K562 (cell line): Measurements from ENCODE around the gene RNPEPL1. TPM values are rescaled to one million over a fixed set of nuclear protein-coding genes. Genes with fewer than 3 reads are reported as not detected.

Experiments
- CTCFL ChIP-seq: IDR thresholded peaks from 2 replicates; pipeline ENCODE4 v1.6.1; 2011; ENCODE audit warnings: borderline replicate concordance, low read depth, mild to moderate bottlenecking, moderate library complexity, low read length; ENCODE audit not compliant: insufficient read depth, poor library complexity, severe bottlenecking
- FIP1L1 ChIP-seq: fragments of 200-400 bp; formaldehyde crosslinking; IDR thresholded peaks from 2 replicates; pipeline ENCODE4 v1.6.1; 2018; ENCODE audit warnings: mild to moderate bottlenecking, low read depth, low read length; ENCODE audit not compliant: poor library complexity, severe bottlenecking
- FOXJ2 ChIP-seq: fragments of 200-800 bp; sonication (Bioruptor generic); IDR thresholded peaks from 2 replicates; pipeline ENCODE4 v1.6.1; 2016; ENCODE audit warnings: missing genetic modification characterization, missing compliant biosample characterization
- GATAD2B ChIP-seq: fragments of 450-650 bp; IDR thresholded peaks from 2 replicates; pipeline ENCODE4 v1.6.1; 2017; ENCODE audit warnings: mild to moderate bottlenecking, borderline replicate concordance
- MAX ChIP-seq: sonication (generic); formaldehyde crosslinking; IDR thresholded peaks from 2 replicates; pipeline ENCODE4 v1.9.0; 2022; ENCODE audit warnings: mild to moderate bottlenecking, missing genetic modification reagents
- RBM14 ChIP-seq: fragments of 200-400 bp; formaldehyde crosslinking; IDR thresholded peaks from 2 replicates; pipeline ENCODE4 v1.6.1; 2018; ENCODE audit warnings: low read depth, mild to moderate bottlenecking, low read length, moderate library complexity, borderline replicate concordance; ENCODE audit not compliant: insufficient read depth
- VEZF1 ChIP-seq: fragments of 200-800 bp; sonication (Bioruptor generic); IDR thresholded peaks from 2 replicates; pipeline ENCODE4 v1.6.1; 2017; ENCODE audit warnings: missing genetic modification characterization, missing compliant biosample characterization
- ZBTB40 ChIP-seq, 2 experiments: fragments of 450-650 bp in 1 of 2; sonication (generic) in 1 of 2; formaldehyde crosslinking in 1 of 2; IDR thresholded peaks; 2 replicates each; pipeline versions ENCODE4 v1.7.1 to v1.9.0; 2016 to 2022; ENCODE audit warnings: inconsistent platforms in 1 of 2, mild to moderate bottlenecking in 1 of 2, missing genetic modification reagents in 1 of 2
- ZFPM2 ChIP-seq: fragments of 250-450 bp; sonication (Bioruptor Pico); IDR thresholded peaks from 2 replicates; pipeline ENCODE4 v1.5.1; 2022; ENCODE audit warnings: mild to moderate bottlenecking
- ZNF274 ChIP-seq: IDR thresholded peaks from 2 replicates; pipeline ENCODE4 v1.6.1; 2011; ENCODE audit warnings: low read depth, mild to moderate bottlenecking, low read length, moderate library complexity, borderline replicate concordance
- polyA plus RNA-seq, 8 experiments: library from polyadenylated mRNA; depleted of rRNA in 4 of 8; stranded (reverse) in 5 of 8; unstranded in 3 of 8; fragments of >200 nt; fragmentation: Nextera tagmentation in 2 of 8; fragmentation: Illumina TruSeq in 1 of 8; extraction: Ambion mirVana in 2 of 8; extraction: Trizol in 1 of 8; gene quantifications; 2 replicates each; pipeline versions ENCODE4 v1.2.1 to v1.2.3, GENCODE V29; 2011 to 2014; ENCODE audit warnings: inconsistent platforms in 1 of 8, missing spikeins in 1 of 8
- total RNA-seq, 7 experiments: library from RNA; depleted of rRNA in 6 of 7; stranded (reverse); fragments of >200 nt in 6 of 7; fragmentation: Illumina TruSeq in 2 of 7; extraction: Trizol in 2 of 7; gene quantifications; 2 replicates each; pipeline versions ENCODE4 v1.2.1 to v1.2.3, GENCODE V29; 2011 to 2021; ENCODE audit warnings: low replicate concordance in 1 of 7

Gene RNPEPL1
- total and polyA plus RNA-seq, 9 of the 15 experiments (the other 6 are each of a cell fraction or from before 2014, with no cell fraction given) = 0.07 to 38.7 (median 5.6) TPM

- TF ChIP-seq CTCFL (peak; percentile 30), GATAD2B (peak; percentile 75; the same call in 1 of the 2 replicates), ZFPM2 (CRISPR knock-in tag) (0 out of 2 replicates have a peak, but pooled peaks have one; percentile 19), MAX (CRISPR knock-in tag) (peak; percentile 92), FOXJ2 (peak; percentile 77), RBM14 (0 out of 2 replicates have a peak, but pooled peaks have one; percentile 35), ZNF274 (peak; percentile 3; the same call in 1 of the 2 replicates), ZBTB40 (IDR thresholded peaks at IDR 0.05) (peak; percentile 72), ZBTB40 (CRISPR knock-in tag; IDR thresholded peaks at IDR 0.05) (no peak), FIP1L1 (peak; percentile 50), VEZF1 (CRISPR knock-in tag) (peak; percentile 45; the same call in 1 of the 2 replicates)
Observed at GRCh38 chr2:240560480-240561324, 7.6 kb upstream of the RNPEPL1 start (continued).
